RCC 7860 (cell line): ENCODE results near the gene S100PBP.

Source experiments
- DNase-seq: peaks from one replicate; pipeline ENCODE4 v3.0.0-alpha.2; 2015; ENCODE audit warnings: low spot score
- FAIRE-seq: peaks from 2 replicates; lab custom pipeline; 2012; peaks lifted over from hg19 to GRCh38; lab: Jason Lieb, UNC

S100PBP gene

DNA sequence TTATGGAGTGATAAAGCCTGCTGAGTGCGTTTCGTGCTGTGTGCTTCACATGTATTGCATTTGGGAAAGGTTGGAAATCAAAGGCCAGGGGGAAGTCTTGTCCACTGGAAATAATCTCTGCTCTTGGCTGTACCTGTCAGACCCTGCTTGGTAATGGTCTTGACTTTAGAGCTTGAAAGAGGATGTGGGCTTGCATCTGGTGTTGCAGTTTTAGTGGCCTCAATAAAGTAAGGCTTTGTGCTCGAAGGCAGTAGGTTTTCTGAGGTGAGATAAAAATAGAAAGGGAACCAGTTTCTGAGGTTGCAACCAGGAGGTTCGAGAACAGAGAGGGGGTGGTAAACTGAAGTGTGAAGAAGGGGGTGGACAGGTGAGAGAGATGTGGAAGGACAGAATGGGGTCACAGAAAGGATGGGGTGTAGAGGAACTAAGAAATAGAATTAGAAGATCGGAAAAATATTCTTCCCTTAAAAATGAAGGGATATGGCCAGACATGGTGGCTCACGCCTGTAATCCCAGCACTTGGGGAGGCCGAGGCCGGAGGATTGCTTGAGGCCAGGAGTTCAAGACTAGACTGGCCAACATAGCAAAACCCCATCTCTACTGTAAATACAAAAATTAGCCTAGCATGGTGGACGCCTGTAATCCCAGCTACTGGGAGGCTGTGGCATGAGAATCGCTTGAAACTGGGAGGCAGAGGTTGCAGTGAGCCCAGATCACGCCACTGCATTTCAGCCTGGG lies 1.5 kb downstream of the S100PBP start:
- DNase-seq (no peak), FAIRE-seq (no peak)

DNA sequence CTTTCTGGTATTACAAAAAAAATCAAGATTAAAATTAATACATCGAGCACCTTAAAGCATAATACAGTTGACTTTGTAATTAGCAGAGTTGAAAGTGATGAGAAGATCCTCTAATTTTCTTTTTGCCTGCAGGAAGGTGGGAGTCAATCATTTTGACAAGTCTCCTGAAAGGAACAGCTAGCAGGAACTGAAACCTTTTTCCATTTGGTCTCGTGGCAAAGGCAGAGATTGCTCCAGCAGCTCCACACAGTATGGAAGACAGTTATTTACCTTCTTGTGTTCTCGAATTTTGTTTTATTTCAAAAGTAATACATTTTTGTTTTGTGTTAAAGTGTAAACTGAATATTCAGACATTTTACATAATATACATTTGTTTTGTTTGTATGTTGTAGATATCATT lies 7.7 kb downstream of the S100PBP start:
- DNase-seq (no peak), FAIRE-seq (no peak)

DNA sequence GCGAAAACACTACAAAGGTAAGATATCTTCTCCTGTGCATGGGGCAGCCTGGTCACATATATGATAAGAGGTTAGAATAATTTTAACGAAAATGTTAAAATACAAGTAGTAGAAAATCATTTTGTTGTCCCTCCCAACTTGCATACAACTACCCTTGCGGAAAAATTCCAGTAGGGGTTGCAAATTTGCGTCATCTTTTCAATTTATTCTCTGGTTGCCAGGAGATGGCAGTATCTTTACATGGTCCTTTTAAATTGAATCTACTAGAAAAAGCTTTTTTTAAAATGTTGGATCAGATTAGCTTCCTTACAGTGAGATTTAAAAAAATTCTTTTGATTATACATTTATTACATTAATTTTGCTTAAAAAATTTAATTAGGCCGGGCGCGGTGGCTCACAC lies 10.9 kb downstream of the S100PBP start:
- DNase-seq, result peak; percentile 19
- no peak for FAIRE-seq

DNA sequence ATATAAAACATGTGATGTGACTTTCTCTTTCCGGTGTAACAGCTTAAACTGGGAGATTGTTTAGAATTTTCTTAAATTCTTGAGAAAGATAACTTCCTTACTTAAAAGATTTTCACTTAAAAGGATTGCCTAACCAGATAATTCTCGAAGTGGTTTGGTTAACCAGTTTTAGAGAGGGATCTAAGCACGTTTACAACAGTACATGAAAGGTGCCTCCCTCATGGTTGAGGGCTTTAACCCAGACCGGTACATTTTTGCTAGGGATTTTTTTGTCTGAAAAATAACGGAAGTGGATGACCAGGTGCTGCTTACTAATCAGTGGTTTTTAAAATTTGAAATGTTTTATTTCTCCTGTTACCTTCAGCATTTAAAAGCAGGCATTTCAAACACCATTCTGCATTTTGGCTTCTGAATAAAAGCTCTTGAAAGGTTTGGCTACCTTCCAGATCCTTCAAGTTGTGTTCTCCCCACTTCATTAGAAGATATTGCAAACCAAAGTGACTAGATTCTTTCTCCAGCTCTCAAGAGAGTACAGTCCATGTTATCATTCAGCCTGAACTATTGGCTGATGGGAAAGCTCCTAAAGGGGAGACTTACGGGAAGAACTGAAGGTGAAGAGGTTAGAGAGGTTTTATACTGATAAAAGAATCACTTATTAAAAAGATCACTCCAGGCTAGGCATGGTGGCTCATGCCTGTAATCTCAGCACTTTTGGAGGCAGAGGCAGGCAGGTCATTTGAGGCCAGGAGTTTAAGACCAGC lies 12.8 kb downstream of the S100PBP start:
- FAIRE-seq, result no peak
- DNase-seq, result no peak

DNA sequence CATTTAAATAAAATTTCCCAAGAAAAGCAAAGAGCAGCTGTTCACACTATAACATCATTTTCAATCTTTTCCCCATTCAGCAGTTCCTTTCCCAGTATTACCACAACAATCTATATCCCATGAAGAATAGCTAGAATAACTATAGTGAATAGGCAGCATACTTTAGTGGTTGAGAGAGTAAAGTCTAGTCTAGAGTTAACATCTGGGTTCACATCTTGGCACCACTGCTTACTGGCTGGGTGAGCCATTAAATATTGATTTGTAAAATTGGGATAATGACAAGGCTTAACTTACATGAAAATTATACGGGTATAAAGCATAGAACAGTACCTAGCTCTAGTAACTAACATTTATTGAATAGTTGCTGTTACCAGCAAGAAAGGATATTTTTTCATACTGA lies 14.4 kb downstream of the S100PBP start:
- FAIRE-seq, result no peak
- DNase-seq, result no peak

DNA sequence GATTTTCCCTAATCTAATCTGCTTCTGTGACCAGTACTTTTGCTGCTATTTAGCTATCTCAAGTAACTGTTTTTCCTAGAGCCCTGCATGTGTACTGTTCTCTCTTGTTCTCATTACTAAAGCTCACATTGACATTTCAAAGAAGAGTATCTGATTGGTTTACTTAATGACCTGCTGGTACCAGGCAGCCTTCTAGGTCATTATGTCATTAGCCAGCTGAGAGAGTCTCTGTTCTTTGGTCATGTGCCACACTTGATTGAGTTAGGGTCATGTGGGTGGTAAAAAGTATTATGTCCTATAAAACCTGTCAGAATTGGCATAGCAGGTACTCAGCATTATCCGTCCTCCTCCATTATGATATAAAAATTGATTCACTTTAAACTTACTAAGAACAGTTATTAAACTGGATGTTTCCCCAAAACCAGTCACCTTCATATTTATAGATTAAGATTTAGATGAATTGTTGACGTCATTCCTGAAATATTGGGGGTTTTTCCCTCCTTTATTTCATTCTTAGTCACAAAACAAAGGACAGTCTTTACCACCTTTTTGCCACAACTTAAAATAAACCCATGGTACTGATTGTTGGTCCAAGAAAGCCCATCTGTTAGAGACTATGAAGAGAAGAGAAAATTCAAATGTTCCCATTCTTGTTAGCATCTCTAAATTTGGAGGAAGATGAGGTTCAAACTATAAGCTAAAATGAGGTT lies 31.1 kb downstream of the S100PBP start:
- DNase-seq (no peak), FAIRE-seq (no peak)

DNA sequence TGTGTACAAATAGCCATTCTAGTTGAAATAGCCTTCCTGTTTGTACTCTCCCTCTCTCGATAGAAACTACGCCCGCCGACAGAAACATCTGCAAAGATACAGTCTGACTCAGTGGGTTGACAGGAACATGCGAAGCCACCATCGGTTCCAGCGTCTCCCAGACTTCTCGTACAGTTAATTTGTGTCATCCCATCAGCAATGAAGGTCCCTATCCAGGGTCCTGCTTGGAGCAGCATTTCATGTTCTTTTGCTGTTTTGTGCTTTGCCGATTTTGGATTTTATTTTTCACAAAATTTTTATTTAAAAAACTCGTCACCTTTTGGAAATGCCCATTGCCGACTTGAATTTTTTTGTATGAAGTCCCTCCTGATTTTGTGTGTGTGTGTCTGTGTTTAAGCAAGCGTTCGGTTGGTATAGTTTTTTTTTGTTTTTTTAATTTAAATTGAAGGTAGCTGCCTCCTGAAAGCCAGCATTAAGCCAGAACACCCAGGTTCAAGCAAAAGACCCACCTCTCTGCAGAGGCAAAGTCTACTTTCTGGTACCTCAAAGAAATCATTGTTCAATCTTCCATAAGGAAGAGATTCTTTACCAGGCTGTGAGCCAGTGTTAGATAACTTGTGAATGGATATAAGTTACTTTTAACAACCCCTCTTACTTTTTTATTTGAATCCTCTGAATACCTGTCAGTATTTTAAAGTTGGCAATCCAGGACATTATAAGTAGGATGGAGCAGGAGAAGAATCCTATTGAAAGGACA lies 38.6 kb downstream of the S100PBP start:
- DNase-seq (no peak), FAIRE-seq (no peak)

DNA sequence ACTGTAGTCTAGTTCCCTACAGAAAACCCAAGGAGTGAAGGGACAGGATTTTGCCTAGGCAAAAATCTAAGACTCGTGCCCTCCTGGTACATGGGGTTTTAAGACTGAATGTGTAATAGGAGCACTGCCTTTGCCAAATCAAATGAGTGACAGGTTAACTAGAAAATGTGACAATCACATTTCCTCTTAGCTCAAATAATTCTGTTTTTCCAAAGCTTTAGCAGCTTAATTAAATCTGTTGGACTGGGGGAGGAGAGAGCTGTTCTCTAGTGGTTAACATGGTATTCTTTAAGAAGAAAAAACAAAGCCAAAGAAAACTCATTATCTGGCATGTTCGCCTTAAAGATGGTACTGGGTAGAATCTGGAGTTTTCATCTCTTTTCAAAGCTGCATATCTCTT lies 40.7 kb downstream of the S100PBP start:
- no peak for DNase-seq
- FAIRE-seq, result no peak

DNA sequence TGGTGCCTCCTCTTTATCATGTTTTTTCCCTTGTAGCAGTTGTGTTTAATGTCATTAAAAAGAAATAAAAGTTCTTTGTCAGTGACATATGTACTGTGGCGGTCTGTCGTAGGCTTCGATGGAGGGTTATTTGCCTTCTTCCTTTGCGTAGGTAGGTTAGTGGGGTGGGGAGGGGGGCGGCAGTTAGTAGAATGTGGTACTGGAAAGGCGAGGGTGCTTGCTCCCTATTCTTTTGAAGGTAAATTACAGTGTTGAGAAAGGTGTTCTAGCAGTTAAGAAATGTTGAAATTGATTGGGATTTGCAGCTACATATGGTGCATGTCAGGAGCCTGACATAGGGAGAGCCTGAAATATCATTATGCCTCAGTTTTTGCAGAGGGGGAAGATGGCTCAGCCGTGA lies 41.3 kb downstream of the S100PBP start:
- DNase-seq, result no peak
- no peak for FAIRE-seq

DNA sequence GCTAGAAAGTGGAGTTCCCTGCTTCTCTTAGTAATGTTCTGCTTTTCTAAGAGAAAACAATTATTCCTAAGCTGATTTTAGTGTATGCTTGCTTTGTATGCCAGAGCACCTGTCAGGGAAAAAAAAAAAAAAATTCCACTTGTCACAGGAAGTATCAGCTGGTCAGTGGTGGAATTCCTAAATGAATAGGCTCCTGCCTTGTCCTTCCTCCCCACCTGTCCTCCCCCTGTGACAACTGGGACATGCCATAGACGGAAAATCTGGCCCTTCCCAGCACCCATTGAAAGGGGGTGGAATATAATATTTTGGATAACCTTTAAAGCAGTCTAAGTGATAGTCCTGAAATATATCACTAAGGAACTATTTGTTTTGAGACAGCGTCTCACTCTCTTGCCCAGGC lies 42.5 kb downstream of the S100PBP start:
- no peak for FAIRE-seq
- no peak for DNase-seq

DNA sequence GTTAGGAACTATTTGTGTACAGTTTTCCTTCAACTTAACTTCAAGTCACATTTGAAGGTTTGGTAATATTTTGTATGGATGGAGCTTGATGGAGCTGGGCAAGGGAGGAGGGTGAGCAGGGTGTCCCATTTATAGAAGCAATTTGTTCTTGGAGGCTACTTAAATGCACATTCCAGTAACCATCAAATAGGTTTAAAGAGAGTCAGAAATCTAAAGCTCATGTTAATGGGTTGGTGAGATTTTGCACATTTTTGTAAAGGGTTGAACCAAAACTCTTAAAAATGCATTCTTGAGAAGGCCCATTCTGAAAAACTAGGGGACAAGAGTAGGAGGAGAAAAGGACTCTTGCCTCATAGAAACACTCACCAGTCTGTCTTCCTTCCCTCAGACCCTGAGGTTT lies 43.1 kb downstream of the S100PBP start:
- FAIRE-seq (no peak), DNase-seq (no peak)

DNA sequence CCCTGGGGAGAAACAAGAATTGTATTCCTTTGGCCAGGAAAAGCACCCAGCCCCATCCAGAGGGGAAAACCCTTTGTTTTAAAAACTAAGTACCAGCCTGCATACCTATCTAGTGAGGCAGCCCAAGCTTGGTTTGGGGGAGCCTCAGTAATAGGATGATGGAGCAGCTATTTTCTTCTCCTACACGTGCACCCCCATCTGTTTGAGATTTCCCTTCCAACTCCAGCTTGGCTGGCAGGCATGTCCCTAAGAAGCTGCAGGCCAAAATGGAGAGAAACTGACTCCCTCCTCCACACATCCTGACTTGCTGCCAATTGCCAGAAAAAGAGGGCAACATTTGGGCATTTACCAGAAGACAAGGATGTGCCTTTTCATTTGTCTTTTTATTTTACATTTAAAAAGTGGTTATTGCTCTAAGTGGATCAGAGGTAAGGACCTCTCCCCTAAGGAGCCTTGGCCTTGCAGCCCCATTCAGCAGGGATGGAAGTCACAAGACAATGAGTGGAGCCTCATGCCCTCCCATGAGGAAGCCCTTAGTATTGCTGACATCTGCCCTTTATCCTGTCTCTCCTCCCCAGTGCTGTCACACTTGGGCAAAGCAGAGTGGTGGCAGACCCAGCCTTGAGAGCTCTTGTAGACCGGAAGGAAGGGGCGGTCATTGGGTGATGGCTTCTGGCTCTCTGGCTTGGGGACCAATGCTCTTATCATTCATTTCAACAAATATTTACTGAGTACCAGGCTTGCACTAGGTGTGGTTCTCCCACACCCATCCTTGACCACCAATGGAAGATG lies 44.6 kb downstream of the S100PBP start:
- DNase-seq (no peak), FAIRE-seq (no peak)

DNA sequence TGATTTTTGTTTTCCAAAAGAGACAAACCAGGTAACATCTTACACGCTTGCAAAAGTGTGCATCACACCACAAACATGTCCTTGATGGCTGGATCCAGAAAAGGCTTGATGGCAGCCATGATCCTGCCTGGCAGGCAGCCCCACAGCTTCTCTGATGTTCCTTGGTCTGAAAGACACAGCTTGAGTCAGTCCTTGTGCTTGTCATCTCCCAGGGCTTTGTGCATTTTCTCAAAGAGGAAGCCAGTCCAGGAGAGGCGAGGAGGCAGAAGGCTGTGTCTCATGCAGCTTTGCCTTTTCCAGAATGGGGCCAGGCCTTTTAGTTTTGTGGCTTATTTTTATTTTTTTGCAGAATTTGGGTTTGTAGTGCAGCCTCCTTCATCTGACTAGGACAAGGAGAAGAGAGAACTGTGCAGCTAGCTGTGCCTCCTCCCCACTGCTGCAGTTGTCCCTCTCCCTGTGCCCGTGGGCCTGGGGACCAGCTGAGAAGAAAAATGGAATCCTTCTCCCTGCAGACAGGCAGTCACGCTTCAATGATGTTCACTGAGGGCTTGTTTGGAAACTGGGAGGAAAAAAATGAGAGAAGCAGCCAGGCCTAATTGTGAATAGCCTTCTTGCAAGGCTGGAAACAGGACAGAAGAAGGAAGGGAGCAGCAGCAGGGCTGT lies 45.9 kb downstream of the S100PBP start:
- FAIRE-seq (no peak), DNase-seq (no peak)

DNA sequence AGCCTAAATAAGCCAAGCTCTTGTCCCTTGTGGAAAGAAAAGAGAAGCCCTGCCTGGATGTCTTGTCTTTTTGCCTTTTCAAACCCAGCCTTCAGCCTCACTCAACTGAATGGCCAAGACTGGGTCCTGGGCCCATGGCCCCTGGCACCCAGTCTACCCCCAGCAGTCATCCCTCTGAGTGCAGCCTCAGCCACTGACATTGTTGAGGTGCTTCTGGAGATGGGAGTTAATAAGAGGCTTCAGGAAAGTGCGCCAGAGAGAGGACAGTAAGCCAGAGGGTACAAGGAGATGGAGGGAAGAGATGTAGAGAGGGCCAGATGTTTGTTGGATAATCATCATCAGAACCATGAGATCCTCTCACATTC lies 46.4 kb downstream of the S100PBP start:
- FAIRE-seq (no peak), DNase-seq (no peak)

DNA sequence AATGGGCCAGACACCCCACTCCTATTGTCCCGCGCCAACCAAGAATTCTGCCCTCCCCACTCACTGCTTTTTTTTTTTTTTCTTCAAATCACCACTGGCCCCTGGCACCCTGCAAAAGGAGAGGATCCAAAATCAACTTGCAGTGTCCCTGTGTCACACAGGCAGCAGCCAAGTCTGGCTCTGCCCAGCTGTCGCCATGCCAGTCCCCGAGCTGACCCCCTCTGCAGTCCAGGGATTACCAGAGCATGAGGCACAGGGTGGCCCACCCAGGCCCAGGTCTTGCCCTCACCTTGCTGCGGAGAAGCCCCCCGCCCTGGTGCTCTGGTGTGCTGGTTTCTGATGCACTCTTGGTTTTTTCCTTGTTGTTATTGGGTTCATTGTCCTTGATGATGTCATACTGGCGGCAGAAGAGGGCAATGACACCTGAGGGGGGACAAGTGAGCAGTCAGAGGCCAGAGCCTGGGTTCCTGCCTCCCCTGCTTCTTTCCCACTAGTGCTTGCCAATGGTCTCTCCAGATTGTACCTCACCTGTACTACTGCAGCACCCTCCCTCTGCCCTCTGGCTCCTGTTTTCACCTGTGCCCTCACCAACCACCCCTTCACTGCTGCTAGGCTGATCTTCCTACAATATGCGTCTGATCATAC lies 47.0 kb downstream of the S100PBP start:
- no peak for DNase-seq
- FAIRE-seq, result no peak

DNA sequence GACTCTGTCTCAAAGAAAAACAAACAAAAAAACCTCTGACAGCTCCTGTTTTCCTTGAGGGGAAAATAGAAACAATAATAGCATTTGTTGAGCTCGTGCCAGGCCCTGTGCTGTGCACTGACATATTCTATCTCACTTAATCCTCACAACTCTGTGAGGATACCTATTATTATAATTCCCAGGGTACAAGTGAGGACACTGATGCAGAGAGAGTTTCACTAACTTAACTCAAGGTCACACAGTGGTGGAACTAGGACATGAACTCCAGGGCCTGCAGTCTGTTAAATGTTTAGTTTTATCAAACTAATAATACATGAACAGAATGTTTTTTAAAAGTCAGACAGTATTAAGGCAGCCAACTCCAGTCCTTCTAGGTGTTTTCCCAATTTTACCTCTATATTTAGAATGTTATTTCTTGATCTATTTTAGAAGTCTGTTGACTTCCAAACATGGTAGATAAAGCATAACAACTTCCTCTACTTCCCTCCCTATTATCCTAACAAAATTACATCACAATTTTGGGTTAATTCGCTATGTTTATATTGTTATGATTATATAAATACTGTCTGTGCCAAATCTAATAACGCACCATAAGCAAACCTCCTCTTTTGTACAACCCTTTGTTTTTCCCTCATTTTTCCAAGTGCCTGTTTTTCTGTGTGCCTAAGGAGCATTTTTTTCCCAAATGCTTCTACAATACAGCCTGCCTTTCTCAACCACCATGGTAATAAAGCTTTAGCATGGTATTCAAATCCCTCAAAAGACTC lies 48.4 kb downstream of the S100PBP start:
- DNase-seq (no peak), FAIRE-seq (no peak)

DNA sequence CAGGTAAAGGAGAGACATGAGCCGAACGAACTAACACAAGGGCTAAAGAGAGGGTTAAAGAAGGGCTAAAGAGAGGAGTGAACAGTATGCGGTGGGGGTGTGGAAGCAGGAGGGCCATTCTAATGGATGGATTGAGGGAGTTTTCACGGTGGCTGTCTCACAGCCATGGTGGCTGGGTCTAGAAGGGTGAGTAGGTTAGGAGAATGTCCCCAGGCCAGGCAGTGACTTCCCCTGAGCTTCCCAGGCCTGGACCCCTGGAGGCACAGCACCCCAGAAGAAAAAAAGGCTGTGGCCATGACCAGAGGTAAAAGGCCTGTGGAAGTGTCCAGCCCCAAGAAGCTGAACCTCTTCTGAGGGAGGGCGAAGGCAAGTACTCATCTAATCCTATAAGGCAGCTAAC lies 49.7 kb downstream of the S100PBP start:
- no peak for DNase-seq
- FAIRE-seq, result no peak

DNA sequence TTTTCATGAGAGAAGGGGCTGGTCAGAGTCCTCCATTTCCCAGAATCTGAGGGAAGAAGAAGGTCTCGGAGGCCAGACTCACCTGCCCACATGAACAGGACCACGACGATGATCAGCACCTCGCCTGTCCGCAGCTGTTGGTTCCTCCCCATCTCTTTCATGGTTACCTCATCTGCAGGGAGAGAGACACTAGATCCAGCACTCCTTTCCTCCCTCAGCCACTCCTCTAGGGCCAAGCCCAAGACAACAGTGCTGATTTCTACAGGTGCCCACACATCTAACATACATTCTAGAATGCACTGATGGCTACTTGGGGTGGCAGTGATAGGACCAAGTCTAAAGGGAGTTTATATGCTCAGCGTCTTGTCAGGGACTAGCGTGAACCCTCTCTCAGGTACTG lies 50.2 kb downstream of the S100PBP start:
- FAIRE-seq, result no peak
- no peak for DNase-seq

DNA sequence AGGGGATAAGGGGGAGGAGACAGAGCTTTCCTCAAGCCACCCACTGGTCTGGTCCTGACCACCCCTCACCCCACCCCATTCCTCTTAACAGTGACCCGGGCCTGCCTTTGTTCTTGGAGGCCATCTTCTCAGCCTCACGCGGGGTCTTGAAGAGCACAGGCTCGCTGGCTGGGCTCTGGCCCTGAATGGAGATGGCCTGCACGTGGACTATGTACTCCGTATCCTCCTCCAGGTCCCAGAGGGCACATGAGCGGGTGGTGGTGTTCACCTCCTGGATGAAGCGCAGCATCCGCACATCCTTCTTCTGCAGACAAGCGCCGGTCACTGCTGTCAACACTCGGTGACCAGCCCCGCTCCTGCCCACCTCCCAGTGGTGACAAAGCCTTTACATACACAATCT lies 50.6 kb downstream of the S100PBP start:
- DNase-seq (no peak), FAIRE-seq (no peak)
